HG03457 (cell line): ENCODE measurements around the gene DNAJB5.
"Not testable (repeated sequence)": the region's sequence is repeated elsewhere in the genome, so short reads cannot be mapped to it uniquely, and the experiment has no call there.

ENCODE experiments used
- ATAC-seq: cut with Tn5 transposase; IDR thresholded peaks from one replicate; pipeline ENCODE4 v1.9.1; 2021; ENCODE audit warnings: moderate number of reproducible peaks; ENCODE audit not compliant: unreplicated experiment

DNAJB5 gene

GRCh38 chr9:34998266-34998665, 8.7 kb downstream of the DNAJB5 start:
- no peak for ATAC-seq

- no peak for ATAC-seq
Measured at GRCh38 chr9:34999576-34999975, 10.0 kb downstream of the DNAJB5 start.

DNA sequence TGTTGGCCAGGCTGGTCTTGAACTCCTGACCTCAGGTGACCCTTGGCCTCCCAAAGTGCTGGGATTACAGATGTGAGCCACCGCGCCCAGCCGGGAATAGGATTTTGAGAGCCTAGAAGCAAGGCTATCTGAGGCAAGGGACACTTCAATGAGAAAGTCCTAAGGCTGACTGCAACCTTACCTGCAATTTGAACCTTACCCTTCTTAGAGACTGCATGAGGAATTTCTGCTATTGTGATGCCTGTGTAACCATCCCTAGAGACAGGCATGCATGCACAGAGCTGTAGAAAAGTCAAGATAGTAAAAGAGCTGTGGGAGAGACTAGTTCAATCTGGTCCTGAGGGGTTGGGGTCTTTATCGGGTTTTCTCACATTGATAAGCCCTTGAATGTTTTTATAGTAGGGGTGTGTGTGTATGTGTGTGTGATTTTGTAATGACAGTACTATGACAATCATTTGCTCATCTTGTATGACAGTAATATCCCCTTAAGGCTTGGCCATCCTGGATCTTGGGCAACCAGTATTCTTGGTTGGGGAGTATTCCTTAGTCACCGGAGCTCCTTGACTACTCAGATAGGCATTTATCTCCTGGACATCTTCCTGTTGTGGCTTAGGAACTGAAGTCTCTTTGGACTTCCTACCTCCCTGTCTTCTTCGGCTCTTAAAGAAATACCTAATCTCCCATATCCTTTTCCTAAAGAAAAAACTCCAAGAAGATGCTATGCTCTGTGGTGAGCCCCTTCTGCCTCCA, 11.2 kb downstream of the DNAJB5 start:
- no peak for ATAC-seq

DNA sequence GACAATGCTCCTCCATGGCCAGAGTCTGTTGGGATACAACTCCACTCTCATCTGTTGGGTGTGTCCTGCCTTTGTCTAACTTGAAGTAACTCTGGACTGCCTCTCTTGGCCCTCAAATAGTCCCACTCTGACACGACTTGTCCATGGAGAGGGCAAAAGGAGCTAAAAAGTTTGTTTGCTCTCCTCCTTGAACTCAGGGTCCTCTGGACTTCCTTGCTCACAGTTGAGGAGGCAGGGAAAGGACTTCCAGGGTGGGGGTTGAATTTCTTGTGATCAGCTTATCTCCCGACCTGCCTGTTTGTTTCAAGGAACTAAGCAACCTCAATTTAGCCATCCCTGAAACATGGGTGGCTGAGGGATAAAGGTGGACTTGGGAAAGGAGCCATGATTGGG, 11.7 kb downstream of the DNAJB5 start:
- ATAC-seq: no peak

GRCh38 chr9:35001803-35002502, 12.4 kb downstream of the DNAJB5 start:
- ATAC-seq: no peak

- no peak for ATAC-seq
Measured at GRCh38 chr9:35002623-35003022, 13.1 kb downstream of the DNAJB5 start.

DNA sequence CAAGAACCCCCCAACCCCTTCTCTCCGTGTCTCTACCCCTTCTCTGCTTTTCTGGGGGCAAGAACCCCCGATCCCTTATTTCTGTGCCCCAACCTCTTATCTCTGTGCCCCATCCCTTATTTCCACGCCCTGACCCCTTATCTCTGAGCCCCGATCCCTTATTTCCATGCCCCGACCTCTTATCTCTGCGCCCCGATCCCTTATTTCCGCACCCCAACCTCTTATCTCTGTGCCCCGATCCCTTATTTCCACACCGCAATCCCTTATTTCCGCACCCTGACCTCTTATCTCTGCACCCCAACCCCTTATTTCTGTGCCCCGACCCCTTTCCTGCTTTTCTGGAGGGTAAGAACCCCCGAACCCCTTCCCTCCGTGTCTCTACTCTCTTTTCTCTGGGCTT, 14.8 kb downstream of the DNAJB5 start:
- ATAC-seq: not testable (repeated sequence)

DNA sequence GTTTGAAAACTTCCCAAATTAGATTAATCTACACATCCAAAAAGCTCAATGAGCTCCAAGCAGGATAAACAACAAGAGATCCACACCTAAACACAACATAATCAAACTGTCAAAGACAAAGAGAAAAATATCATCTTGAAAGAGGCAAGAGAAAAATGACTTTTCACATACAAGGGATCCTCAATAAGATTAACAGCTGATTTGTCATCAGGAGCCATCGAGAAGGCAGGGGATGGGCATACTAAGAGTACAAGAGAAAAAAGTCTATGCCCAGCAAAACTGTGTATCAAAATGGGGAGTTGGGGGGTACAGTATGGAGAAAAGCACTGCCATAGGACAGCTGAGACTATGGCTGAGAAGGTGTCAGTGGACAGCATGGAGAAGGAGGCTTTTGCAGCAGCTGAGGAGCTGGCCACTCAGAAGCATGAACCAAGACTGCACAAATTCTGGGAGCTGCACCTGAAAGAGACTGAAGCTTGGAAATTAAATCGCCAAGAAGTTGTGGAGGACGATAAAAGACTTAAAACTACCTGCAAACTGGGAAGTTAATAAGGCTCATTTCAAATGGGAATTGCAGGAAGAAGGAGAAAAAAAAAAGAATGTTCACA, 20.9 kb downstream of the DNAJB5 start:
- no peak for ATAC-seq

GRCh38 chr9:35014517-35014916, 25.0 kb downstream of the DNAJB5 start:
- ATAC-seq: no peak

DNA sequence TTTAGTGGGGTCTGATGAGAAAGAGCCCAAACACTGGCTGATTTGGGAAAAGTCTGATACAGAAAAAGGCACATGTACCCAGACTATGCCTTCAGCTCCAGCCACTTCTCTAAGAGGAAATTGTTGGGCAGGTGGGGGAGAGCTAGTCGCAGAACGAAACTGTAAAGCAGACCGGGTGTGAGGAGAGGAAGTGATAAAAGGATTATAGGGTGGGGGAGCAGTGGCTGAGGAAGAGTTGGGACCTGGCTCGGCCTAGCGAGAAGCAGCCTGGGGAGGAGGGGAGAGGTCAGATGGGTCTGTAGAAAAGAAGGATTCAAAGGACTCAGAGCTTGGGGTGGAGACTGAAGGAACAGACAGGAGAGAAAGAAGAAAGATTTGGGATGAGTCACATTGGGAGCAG, 33.9 kb downstream of the DNAJB5 start:
- not testable (repeated sequence) for ATAC-seq

GRCh38 chr9:35026671-35027070, 37.1 kb downstream of the DNAJB5 start:
- no peak for ATAC-seq

DNA sequence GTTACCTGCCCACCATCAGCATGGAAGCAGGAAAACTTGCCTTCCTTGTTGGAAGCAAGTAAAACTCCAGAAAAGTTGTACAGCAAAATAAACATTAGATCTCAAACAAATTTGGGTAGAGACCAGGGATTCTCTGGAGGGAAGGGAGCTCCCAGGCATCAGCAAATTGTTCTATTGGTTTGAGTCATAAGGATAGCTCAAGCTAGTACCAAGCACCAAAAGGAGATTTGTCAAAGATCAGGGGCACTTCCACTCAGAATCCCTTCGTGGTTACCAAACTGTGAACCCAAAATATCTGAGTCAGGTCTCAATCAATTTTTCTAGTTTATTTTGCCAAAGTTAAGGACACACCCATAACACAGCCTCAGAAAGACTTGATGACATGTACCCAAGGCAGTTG, 37.8 kb downstream of the DNAJB5 start:
- ATAC-seq: no peak

GRCh38 chr9:35027860-35028259, 38.3 kb downstream of the DNAJB5 start:
- ATAC-seq: no peak

GRCh38 chr9:35028341-35028740, 38.8 kb downstream of the DNAJB5 start:
- ATAC-seq: no peak

- no peak for ATAC-seq
Measured at GRCh38 chr9:35029241-35029640, 39.7 kb downstream of the DNAJB5 start.

DNA sequence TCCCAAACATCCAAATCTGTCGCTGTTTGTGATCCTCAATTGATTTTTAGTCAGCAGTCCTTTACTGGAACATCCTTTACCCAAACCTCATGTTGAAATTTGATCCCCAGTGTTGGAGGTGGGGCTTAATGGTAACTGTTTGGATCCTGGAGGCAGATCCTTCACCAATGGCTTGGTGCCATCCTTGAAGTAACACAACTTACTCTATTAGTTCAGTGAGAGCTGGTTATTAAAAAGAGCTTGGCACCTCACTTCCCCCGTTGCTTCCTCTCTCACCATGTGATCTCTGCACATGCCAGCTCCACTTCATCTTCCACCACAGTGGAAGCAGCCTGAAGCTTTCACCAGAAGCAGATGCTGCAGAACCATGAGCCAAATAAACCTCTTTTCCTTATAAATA, 40.3 kb downstream of the DNAJB5 start:
- ATAC-seq: no peak

GRCh38 chr9:35033101-35033500, 43.6 kb downstream of the DNAJB5 start:
- no peak for ATAC-seq

- ATAC-seq: no peak
Measured at GRCh38 chr9:35035851-35036701, 46.5 kb downstream of the DNAJB5 start.

- no peak for ATAC-seq
Measured at GRCh38 chr9:35042081-35042604, 52.6 kb downstream of the DNAJB5 start.

GRCh38 chr9:35042891-35043545, 53.5 kb downstream of the DNAJB5 start:
- ATAC-seq: no peak
